ENCODE results near the gene KHDRBS2. TPM values are rescaled to one million over a fixed set of nuclear protein-coding genes. Genes with fewer than 3 reads are reported as not detected.

Gene KHDRBS2
- total RNA-seq, 1 experiment from 2014 or later, result not detected

- no peaks in the 10 kb centered on the region for H3F3A ChIP-seq (ENCODE audit: insufficient read depth, low read depth)
- no peak for TF ChIP-seq EZH2 (IDR thresholded peaks at IDR 0.05; ENCODE audit: low read depth)
- no peak for TF ChIP-seq CTCF (conservative IDR thresholded peaks at IDR 0.05)
- BruUV-seq (replicated peaks), result no TSS peak
Measured at GRCh38 chr6:62045502-62045901, 240.5 kb downstream of the KHDRBS2 start.

DNA sequence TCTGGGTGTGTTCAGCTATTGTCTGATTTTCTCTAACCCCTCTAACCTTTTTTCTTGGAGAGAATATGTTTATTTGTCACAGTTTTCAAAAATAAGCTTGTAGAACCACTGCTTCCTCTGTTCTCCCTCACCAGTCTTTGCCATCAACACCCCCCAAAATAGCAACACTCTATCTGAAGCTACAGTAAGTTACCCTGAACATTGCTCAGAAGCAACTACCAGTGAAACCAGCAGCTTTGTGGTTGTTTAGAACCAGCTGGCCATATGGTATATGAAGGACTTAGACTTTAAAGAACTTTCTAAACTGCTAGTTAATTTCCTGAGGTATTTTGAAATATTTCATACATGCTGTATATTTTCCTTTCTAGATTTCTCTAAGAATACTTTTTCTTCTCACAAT is 242.9 kb downstream of the KHDRBS2 start:
- DNase-seq, result no peak
- intact Hi-C loops (cut with micrococcal nuclease; ENCODE audit: unreplicated experiment), result no loop called here
- no peak overlapping the region for H3K4me2 ChIP-seq
- ChIA-PET CTCF (no interaction called here), POLR2A (ENCODE audit: unreplicated experiment) (no interaction called here)
- TF ChIP-seq EZH2 (IDR thresholded peaks at IDR 0.05; ENCODE audit: low read depth) (no peak), CTCF (conservative IDR thresholded peaks at IDR 0.05) (no peak)
- no peaks in the 10 kb centered on the region for H3K9me2 ChIP-seq (ENCODE audit: insufficient read depth)
- no peaks in the 10 kb centered on the region for H3K4me1 ChIP-seq (replicated peaks; ENCODE audit: insufficient read depth)
- H3K27ac ChIP-seq, result no peak overlapping the region
- H3F3A ChIP-seq (ENCODE audit: insufficient read depth, low read depth), result no peaks in the 10 kb centered on the region
- no peak overlapping the region for H3K4me3 ChIP-seq
- H3K79me2 ChIP-seq (ENCODE audit: low read depth), result no peaks in the 10 kb centered on the region
- no peak overlapping the region for H2AFZ ChIP-seq
- no peaks in the 10 kb centered on the region for H3K36me3 ChIP-seq (ENCODE audit: low read depth)
- H3K27me3 ChIP-seq (ENCODE audit: insufficient read depth, low read depth), result no peaks in the 10 kb centered on the region
- no peaks in the 10 kb centered on the region; the same call in 1 of the 2 replicates for H4K20me1 ChIP-seq (ENCODE audit: insufficient read depth)
- no TSS peak for BruUV-seq (replicated peaks)
- H3K9me3 ChIP-seq (ENCODE audit: insufficient read depth, low read depth), result no peaks in the 10 kb centered on the region

More at GRCh38 chr6:62045502-62045901, 240.5 kb downstream of the KHDRBS2 start:
- Histone ChIP-seq H3K4me2 (no peak overlapping the region), H3K27ac (no peak overlapping the region), H3K4me1 (replicated peaks; ENCODE audit: insufficient read depth) (no peaks in the 10 kb centered on the region), H3K36me3 (ENCODE audit: low read depth) (no peaks in the 10 kb centered on the region), H3K9me2 (ENCODE audit: insufficient read depth) (no peaks in the 10 kb centered on the region), H3K27me3 (ENCODE audit: insufficient read depth, low read depth) (no peaks in the 10 kb centered on the region), H4K20me1 (ENCODE audit: insufficient read depth) (no peaks in the 10 kb centered on the region; the same call in 1 of the 2 replicates), H3K79me2 (ENCODE audit: low read depth) (no peaks in the 10 kb centered on the region), H3K4me3 (no peak overlapping the region), H2AFZ (no peak overlapping the region), H3K9me3 (ENCODE audit: insufficient read depth, low read depth) (no peaks in the 10 kb centered on the region)
- POLR2A ChIA-PET (ENCODE audit: unreplicated experiment), result no interaction called here
- DNase-seq, result no peak
- intact Hi-C loops (cut with micrococcal nuclease; ENCODE audit: unreplicated experiment), result no loop called here
- CTCF ChIA-PET, result no interaction called here

GRCh38 chr6:62042429-62042828 is 243.6 kb downstream of the KHDRBS2 start:
- ChIA-PET CTCF (no interaction called here), POLR2A (ENCODE audit: unreplicated experiment) (no interaction called here)
- no peaks in the 10 kb centered on the region for H3K36me3 ChIP-seq (ENCODE audit: low read depth)
- BruUV-seq (replicated peaks), result no TSS peak
- H2AFZ ChIP-seq, result no peak overlapping the region
- H4K20me1 ChIP-seq (ENCODE audit: insufficient read depth), result no peaks in the 10 kb centered on the region; the same call in 1 of the 2 replicates
- no peak overlapping the region for H3K27ac ChIP-seq
- H3K79me2 ChIP-seq (ENCODE audit: low read depth), result no peaks in the 10 kb centered on the region
- H3K9me2 ChIP-seq (ENCODE audit: insufficient read depth), result no peaks in the 10 kb centered on the region
- TF ChIP-seq EZH2 (IDR thresholded peaks at IDR 0.05; ENCODE audit: low read depth) (no peak), CTCF (conservative IDR thresholded peaks at IDR 0.05) (no peak)
- H3K9me3 ChIP-seq (ENCODE audit: insufficient read depth, low read depth), result no peaks in the 10 kb centered on the region
- H3K4me3 ChIP-seq, result no peak overlapping the region
- H3K4me2 ChIP-seq, result no peak overlapping the region
- H3K4me1 ChIP-seq (replicated peaks; ENCODE audit: insufficient read depth), result no peaks in the 10 kb centered on the region
- H3F3A ChIP-seq (ENCODE audit: insufficient read depth, low read depth), result no peaks in the 10 kb centered on the region
- H3K27me3 ChIP-seq (ENCODE audit: insufficient read depth, low read depth), result no peaks in the 10 kb centered on the region
- intact Hi-C loops (cut with micrococcal nuclease; ENCODE audit: unreplicated experiment), result no loop called here
- no peak for DNase-seq

All from PC-9 (cell line).